RWPE2 (cell line): ENCODE data around the gene GATA5.

Source experiments
- ATAC-seq: fragments of 200-7000 bp; cut with Tn5 transposase; 3 replicates; pipeline ENCODE4 v1.9.1; 2021; ENCODE audit warnings: low read depth
- DNase-seq: peaks from one replicate; pipeline ENCODE4 v3.0.0-alpha.2; 2020; ENCODE audit warnings: low spot score
- H3K27ac ChIP-seq: fragments of 450-650 bp; 2 replicates; pipeline ENCODE4 v1.5.1; 2017; ENCODE audit warnings: mild to moderate bottlenecking; ENCODE audit not compliant: poor library complexity, severe bottlenecking
- H3K27me3 ChIP-seq: fragments of 250-450 bp; sonication (Bioruptor Pico); 2 replicates; pipeline ENCODE4 v1.5.1; 2021; ENCODE audit warnings: mild to moderate bottlenecking, moderate library complexity; ENCODE audit not compliant: insufficient read depth, poor library complexity, severe bottlenecking
- H3K36me3 ChIP-seq: fragments of 250-450 bp; sonication (Bioruptor Pico); 2 replicates; pipeline ENCODE4 v1.5.1; 2020; ENCODE audit warnings: low read depth, mild to moderate bottlenecking, moderate library complexity
- H3K4me1 ChIP-seq: fragments of 250-450 bp; sonication (Bioruptor Pico); 2 replicates; pipeline ENCODE4 v1.5.1; 2021; ENCODE audit warnings: mild to moderate bottlenecking, moderate library complexity; ENCODE audit not compliant: insufficient read depth, poor library complexity, severe bottlenecking
- H3K4me3 ChIP-seq: fragments of 250-450 bp; sonication (Bioruptor Pico); 2 replicates; pipeline ENCODE4 v1.5.1; 2021; ENCODE audit warnings: mild to moderate bottlenecking, moderate library complexity; ENCODE audit not compliant: severe bottlenecking
- H3K9me3 ChIP-seq: fragments of 250-450 bp; sonication (Bioruptor Pico); 2 replicates; pipeline ENCODE4 v1.5.1; 2021; ENCODE audit warnings: mild to moderate bottlenecking, moderate library complexity; ENCODE audit not compliant: severe bottlenecking
- CTCF ChIP-seq: fragments of 450-650 bp; IDR thresholded peaks from one replicate; pipeline ENCODE4 v1.5.1; 2017; ENCODE audit warnings: mild to moderate bottlenecking, moderate library complexity; ENCODE audit not compliant: poor library complexity, severe bottlenecking

GATA5 gene

GRCh38 chr20:62475772-62476055, at the start of gene GATA5:
TSS of gene GATA5 (minus strand) at chr20:62475995. CDS start at chr20:62475521, 474 bp downstream.
- Histone ChIP-seq H3K27me3 (peaks cover 83% of the 10 kb centered on the region), H3K9me3 (no peaks in the 10 kb centered on the region), H3K36me3 (no peaks in the 10 kb centered on the region), H3K27ac (no peak within 1 kb of the TSS), H3K4me3 (no peak within 1 kb of the TSS), H3K4me1 (no peaks in the 10 kb centered on the region)
- ATAC-seq (peak; percentile 3; the same call in 2 of the 3 replicates), DNase-seq (no peak)
- no peak for TF ChIP-seq CTCF

DNA sequence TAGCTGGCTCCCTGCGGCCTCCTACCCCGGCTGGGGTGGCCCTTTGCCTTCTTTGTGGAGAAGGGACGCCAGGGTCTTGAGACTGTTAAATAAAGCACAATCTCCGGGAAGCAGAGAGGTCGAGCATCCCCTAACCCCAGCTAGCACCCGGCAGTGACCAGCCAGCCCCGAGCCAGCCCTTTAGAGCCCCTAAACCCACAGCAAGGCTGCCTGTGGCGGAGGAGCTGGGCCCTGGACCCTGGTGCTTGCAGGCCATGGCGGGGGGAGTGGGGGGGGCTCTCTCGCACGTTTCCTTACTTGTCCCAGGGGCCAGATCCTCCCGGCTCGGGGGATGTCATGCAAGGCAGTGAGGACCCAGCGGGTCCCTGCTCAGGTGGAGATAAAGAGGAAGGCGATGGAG, 49.2 kb upstream of the GATA5 start:
- H3K27ac ChIP-seq = no peak overlapping the region

GRCh38 chr20:62524505-62524911, 48.7 kb upstream of the GATA5 start:
- H3K4me3 ChIP-seq = no peak overlapping the region

More for the DNA sequence above, 49.2 kb upstream of the GATA5 start:
- Histone ChIP-seq H3K4me3 (no peak overlapping the region), H3K27me3 (peaks cover 76% of the 10 kb centered on the region), H3K9me3 (no peaks in the 10 kb centered on the region), H3K4me1 (no peaks in the 10 kb centered on the region), H3K36me3 (no peaks in the 10 kb centered on the region)
- TF ChIP-seq CTCF = no peak
- no peak for DNase-seq
- no peak for ATAC-seq

GRCh38 chr20:62523473-62524203, 47.8 kb upstream of the GATA5 start:
- peaks cover 67% of the 10 kb centered on the region for H3K27me3 ChIP-seq
- no peaks in the 10 kb centered on the region for H3K4me1 ChIP-seq
- H3K27ac ChIP-seq = no peak overlapping the region
- no peak for TF ChIP-seq CTCF
- ATAC-seq (no peak), DNase-seq (no peak)
- H3K9me3 ChIP-seq = no peaks in the 10 kb centered on the region
- H3K4me3 ChIP-seq = no peak overlapping the region
- no peaks in the 10 kb centered on the region for H3K36me3 ChIP-seq

More at GRCh38 chr20:62524505-62524911, 48.7 kb upstream of the GATA5 start:
- no peaks in the 10 kb centered on the region for H3K9me3 ChIP-seq
- H3K4me1 ChIP-seq = no peaks in the 10 kb centered on the region
- peaks cover 72% of the 10 kb centered on the region for H3K27me3 ChIP-seq
- ATAC-seq (no peak), DNase-seq (no peak)
- no peak overlapping the region for H3K27ac ChIP-seq
- no peaks in the 10 kb centered on the region for H3K36me3 ChIP-seq
- TF ChIP-seq CTCF = no peak

GRCh38 chr20:62522748-62523396, 47.1 kb upstream of the GATA5 start:
- no peaks in the 10 kb centered on the region for H3K4me1 ChIP-seq
- no peak overlapping the region for H3K27ac ChIP-seq
- no peak overlapping the region for H3K4me3 ChIP-seq
- DNase-seq (no peak), ATAC-seq (no peak)
- no peak for TF ChIP-seq CTCF
- peaks cover 66% of the 10 kb centered on the region for H3K27me3 ChIP-seq
- H3K9me3 ChIP-seq = no peaks in the 10 kb centered on the region
- H3K36me3 ChIP-seq = no peaks in the 10 kb centered on the region
